ENCODE results near the gene NCOA7.
A peak's percentile ranks its signal among the peaks of the same experiment; 100 is the strongest.

Gene NCOA7

GRCh38 chr6:125868678-125869395, 78.1 kb downstream of the NCOA7 start:
- DNase-seq (ENCODE audit: low read depth), result no peak
- TF ChIP-seq CTCF (conservative IDR thresholded peaks at IDR 0.05; ENCODE audit: low read length), result no peak
- no peak overlapping the region for H3K4me3 ChIP-seq (ENCODE audit: low read length)

DNA sequence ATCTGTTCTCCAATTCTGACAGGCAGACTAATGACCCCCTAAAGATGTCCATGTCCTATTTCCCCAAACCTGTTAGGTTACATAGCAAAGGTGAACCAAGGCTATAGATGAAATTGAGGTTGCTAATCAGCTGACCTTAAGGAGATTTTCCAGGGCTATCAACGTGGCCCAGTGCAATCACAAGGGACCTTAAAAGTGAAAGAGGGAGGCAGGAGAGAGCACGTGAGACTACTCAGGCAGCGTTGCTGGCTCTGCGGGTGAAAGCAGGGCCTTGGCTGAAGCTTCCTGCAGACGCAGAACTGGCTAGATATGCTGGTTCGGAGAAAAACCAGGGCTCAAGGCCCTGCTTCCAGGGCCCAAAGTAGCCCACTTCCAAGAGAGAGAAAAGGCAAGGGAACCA, 78.7 kb downstream of the NCOA7 start:
- no peak overlapping the region for H3K4me3 ChIP-seq (ENCODE audit: low read length)
- no peak for TF ChIP-seq CTCF (conservative IDR thresholded peaks at IDR 0.05; ENCODE audit: low read length)
- no peak for DNase-seq (ENCODE audit: low read depth)

DNA sequence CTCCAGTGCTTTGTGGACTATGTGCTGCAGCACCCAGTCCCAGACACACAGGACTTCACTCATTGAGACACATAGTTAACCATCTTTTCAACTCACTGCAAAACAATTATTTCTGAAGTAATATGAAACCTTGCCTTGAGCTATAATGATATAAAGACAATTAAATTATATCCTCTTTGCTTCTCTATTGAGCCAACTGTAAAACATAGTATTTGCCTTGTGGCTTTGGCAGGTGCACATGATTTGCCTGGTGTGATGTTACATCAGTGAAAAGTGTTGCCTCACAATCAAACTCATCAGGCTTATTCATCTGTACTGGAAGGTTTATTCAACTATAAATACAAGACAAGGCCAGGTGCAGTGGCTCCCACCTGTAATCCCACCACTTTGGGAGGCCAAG, 80.6 kb downstream of the NCOA7 start:
- TF ChIP-seq CTCF (conservative IDR thresholded peaks at IDR 0.05; ENCODE audit: low read length), result no peak
- DNase-seq (ENCODE audit: low read depth), result no peak
- no peak overlapping the region for H3K4me3 ChIP-seq (ENCODE audit: low read length)

DNA sequence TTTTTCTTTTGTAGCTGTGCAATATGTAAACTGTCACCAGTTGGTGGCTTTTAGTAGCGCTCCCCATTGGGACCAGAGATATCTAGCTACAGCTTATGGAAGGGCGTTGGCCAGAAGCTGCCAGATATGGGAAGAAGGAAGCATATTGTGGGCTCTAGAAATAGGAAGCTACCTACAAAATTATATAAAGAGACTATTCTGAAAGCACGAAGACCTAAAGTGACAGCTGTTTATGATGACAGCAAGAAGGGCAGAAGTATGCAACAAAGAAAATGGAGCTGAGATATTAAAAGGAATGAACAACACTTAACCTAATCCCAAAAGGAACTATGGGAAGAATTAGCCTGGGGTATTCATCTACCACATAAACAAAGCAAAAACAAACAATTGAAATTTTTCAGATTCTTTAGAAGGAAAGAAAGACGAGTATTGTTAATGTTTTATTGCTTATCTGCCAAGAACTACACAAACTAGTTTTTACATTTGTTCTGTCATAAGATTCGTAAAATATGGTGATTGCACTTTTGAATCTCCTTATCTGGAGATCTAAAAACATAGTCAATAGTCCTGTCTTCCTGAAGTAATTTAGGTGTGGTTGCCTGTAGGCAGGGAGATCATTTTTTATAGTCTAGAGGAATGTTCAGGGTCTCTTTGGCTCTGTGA, 81.6 kb downstream of the NCOA7 start:
- TF ChIP-seq CTCF (conservative IDR thresholded peaks at IDR 0.05; ENCODE audit: low read length), result no peak
- DNase-seq (ENCODE audit: low read depth), result peak; percentile 19
- no peak overlapping the region for H3K4me3 ChIP-seq (ENCODE audit: low read length)

DNA sequence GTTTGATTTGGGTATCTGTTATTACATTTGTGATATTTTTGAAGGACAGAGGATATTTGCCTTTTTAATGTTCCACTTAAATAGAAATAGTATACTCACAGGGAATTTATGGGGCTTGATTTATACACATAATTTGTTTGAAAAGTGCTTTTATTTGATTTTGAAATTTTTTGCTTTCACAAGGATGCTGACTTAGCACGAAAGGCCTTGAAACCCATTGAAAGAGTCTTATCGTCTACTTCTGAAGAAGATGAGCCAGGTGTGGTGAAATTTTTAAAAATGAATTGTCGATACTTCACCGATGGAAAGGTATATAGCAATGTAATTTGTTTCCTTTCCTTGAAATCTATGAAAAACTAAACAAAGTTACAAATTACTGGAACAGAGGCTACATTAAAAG, 91.5 kb downstream of the NCOA7 start:
- no peak for DNase-seq (ENCODE audit: low read depth)
- no peak for TF ChIP-seq CTCF (conservative IDR thresholded peaks at IDR 0.05; ENCODE audit: low read length)
- no peak overlapping the region for H3K4me3 ChIP-seq (ENCODE audit: low read length)

DNA sequence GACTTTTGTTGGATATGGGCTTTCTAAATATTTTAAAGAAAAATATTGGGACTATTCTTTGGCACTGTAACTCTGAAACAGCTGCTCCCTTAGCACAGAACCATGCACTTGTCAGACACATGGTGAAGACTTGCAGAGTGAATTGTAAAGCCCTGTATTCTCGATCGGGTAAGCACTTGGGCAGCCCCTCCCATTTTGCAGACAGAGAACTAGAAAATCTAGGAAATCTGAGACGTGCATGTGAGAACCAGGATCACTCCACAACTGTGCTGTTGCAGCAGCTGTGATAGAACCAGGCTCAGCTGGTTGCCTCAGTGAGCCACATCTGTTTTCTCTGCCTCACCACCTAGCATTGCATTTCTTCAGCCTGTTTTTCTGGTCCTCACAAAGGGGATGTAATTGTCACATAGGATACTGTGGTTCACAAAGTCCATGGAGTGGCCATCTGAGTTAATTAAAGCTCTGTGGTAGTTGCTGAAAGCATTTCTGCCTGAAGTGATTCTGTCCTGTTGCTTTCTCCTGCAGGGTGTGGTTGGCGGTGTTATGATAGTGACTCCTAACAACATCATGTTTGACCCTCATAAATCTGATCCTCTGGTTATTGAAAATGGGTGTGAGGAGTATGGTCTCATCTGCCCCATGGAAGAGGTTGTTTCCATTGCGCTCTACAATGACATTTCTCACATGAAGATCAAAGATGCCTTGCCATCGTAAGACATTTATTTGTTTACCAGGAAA, 94.0 kb downstream of the NCOA7 start:
- DNase-seq (ENCODE audit: low read depth), result no peak
- TF ChIP-seq CTCF (conservative IDR thresholded peaks at IDR 0.05; ENCODE audit: low read length), result no peak
- no peak overlapping the region for H3K4me3 ChIP-seq (ENCODE audit: low read length)
